ENCODE results near the gene JTB.

The JTB gene

DNA sequence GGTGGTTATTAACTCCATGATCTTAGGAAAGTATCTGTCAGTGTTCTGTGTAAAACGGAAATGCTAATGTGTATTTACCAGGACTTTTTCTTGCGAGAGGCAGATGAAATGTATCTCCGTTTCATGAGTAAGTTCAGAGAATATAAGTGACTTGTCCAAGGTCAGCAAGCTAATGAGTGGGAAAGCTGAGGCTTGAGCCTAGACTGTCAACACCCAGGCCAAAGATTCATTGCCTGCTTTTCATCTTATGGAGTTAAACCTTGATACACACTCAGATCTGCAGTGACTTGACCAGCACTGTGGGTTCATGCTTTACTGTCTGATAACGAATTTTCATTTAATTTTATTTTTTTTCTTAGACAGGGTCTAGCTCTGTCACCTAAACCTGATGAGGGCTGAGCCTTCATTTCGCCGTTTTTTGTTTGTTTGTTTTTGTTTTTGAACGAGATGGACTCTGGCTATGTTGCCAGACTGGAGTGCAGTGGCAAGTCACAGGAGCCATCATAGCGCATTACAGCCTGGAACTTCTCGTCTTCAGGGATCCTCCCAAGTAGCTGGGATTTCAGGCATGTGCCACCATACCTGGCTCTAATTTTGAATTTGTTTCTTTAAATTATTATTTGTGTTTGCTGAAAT is 918 bp upstream of the JTB start:
- no peak for DNase-seq

DNA sequence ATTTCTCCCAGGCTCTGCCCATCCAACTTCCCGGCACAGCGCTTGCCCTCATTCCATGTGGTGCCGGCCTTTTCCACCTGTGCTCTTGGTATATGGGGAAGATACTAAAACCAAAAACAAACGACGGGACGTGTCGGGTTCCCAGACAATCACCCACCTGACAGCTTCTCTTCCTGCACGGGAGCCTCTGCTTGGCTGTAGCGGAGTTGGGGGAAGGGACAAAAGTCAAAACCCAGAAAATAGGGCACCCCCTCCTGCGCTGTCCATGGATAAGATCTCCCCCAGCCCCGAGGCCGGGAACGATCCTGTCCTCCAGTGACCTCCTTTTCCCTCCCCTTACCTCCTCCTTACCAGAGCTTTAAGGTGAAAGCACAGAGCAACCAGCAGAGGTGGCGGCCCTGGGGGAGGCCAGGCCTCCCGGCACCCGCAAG is 640 bp downstream of the JTB start:
- no peak for DNase-seq

DNA sequence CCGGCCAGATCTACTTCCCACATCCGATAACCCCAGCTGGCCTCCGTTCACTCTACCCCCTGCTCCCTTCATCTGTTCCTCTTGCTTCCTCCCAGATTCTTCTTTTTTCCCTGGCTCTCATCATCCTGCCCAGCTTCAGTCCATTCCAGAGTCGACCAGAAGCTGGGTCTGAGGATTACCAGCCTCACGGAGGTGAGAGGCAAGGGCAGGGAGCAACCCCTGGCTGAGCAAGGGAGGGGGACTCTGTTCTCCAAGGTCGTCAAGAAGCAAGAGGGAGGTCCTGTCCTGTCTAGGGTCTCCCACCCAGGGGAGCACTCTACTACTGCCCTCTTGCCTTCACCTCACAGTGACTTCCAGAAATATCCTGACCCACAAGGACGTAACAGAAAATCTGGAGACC is 3.9 kb downstream of the JTB start:
- no peak for DNase-seq

DNA sequence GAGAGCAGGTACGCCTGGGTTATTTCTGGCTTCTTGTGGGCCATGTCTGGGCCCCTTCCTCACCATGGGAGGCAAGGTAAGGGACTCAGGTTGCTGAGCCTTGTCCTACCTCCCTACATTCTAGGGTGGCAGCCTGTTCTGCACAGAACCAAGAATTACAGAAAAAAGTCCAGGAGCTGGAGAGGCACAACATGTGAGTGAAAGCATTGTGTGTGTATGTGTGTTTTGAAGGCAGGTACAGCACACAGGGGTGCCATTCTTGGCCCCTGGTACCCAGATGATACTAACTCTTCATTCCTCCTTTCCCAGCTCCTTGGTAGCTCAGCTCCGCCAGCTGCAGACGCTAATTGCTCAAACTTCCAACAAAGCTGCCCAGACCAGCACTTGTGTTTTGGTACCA is 4.4 kb downstream of the JTB start:
- no peak for DNase-seq

DNA sequence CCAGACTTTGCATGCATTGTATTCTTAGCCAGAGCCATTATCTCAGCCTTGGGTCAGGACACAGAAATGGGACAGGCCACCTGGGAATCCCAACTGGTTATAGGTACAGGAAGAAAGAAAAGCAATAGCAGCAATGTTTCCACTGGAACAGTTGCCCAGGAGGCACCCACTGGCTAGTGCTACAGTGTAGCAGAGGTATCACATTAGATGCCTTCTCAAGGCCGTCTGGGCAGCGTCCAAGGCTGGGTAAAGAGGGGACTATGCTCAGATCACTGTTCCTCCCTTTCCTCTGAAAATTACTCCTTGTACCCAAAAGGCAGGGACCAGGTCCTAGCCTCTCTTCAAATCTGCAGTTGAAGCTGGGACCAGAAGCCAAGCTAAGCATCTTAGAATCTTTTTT is 7.1 kb downstream of the JTB start:
- no peak for DNase-seq

DNA sequence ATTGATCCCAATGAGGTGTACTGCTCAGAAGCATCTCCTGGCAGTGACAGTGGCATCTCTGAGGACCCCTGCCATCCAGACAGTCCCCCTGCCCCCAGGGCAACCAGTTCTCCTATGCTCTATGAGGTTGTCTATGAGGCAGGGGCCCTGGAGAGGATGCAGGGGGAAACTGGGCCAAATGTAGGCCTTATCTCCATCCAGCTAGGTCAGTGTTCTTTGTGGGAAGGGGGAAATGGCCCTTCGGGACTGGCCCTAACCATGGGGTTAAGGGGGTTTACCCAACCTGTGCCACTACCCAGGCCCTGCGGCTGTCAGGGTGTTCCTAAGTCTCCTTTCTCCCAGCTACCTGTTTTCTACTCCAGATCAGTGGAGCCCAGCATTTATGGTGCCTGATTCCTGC is 8.5 kb downstream of the JTB start:
- DNase-seq: no peak

DNA sequence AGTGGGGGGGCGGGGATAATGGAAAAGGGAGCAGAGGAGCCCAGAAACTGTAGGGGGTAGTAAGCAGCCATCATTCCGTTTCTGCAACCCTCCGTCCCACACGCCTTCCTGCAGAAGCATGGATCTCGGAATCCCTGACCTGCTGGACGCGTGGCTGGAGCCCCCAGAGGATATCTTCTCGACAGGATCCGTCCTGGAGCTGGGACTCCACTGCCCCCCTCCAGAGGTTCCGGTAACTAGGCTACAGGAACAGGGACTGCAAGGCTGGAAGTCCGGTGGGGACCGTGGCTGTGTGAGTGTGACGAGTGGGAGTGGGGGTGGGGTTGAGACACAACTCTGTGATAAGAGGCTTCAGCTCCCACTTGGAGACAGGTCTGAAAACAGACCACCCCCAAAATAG is 9.1 kb downstream of the JTB start:
- peak; percentile 55 for DNase-seq

DNA sequence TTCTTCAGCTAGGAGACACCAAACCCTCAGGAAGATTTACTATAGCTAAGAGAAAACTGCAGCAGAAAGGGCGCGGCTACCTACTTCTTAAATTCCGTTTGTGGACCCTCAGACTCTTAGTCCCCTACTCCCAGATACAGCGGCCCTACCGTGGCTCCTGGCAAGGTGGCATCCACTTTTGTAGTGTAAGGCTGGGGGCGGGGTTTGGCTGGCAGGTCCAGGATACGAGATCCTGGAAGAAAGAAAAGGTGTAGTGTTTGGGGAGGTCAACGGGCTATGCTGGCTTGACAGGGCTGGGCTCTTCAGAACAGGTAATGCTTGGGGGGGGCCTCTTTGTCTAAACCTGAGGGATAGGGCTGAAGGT is 9.5 kb downstream of the JTB start:
- DNase-seq: no peak

DNA sequence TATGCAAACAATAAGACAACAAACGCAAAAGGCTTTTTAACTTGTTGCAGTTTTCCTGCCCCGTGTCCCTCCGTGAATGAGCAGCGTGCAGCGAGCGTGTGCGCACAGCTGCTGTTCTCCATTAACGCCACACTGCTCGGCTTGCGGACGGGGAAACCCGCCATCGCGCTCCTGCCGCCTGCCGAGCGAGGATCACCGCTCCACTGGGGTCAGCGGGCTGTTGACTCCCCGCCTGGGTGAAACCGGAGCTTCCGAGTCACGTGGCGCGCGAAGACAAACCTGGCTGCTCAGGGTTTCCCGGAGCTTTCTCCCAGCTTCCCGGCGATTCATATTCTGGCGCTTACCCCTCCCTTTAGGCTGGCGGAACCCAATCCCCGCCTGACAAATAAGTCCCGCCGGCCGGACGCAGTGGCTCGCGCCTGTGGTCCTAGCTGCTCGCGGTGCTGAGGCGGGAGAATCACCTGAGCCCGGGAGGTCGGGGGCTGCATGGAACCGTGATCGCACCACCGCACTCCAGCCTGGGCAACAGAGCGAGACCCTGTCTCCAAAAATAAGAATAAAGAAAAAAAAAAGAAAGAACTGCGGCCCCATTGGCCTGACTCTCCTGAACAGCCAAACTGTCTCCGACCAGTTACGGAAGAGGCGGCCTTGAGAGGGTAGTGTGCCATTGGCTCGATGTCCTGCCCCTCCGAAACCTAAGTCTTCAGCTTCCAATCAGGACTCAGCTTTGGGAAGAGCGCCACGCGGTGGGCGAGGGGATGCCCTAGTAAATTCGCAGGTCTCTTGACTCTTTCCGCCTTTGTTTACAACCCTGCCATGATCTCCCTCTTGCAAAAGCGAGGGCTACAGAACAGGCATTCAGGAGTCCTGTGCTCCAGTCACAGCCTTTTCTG is 10.1 kb downstream of the JTB start, which contains the start of gene CREB3L4:
Gene CREB3L4, plus strand, starts transcription at position 796 of the 893 bp plus-strand sequence. CDS start 624 bp downstream, outside the sequence.
- DNase-seq: peak; percentile 100

DNA sequence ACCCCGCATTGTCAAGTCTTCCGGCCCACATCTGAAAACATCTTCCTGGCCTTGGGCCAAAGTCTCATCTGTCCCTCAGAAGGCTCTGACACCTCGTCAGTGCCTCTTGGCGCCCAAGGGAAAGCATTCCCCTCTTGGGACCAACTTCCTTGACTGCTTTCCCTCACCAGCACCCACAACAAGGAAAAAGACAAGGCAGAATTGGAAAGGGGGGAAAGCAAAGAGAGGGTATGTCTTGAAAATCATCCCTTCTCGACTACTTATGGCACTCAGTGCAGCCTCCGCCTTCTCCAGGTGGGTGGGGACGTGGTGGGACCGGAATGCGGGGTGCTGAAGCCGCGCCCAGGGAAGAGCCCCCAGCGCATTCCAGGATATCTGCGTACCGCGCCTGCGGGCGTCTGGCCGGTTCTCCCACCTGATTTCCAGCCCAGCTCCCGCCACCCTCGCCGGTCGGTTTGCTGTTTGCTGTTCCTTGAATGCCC is 13.6 kb downstream of the JTB start:
- DNase-seq: peak; percentile 51

DNA sequence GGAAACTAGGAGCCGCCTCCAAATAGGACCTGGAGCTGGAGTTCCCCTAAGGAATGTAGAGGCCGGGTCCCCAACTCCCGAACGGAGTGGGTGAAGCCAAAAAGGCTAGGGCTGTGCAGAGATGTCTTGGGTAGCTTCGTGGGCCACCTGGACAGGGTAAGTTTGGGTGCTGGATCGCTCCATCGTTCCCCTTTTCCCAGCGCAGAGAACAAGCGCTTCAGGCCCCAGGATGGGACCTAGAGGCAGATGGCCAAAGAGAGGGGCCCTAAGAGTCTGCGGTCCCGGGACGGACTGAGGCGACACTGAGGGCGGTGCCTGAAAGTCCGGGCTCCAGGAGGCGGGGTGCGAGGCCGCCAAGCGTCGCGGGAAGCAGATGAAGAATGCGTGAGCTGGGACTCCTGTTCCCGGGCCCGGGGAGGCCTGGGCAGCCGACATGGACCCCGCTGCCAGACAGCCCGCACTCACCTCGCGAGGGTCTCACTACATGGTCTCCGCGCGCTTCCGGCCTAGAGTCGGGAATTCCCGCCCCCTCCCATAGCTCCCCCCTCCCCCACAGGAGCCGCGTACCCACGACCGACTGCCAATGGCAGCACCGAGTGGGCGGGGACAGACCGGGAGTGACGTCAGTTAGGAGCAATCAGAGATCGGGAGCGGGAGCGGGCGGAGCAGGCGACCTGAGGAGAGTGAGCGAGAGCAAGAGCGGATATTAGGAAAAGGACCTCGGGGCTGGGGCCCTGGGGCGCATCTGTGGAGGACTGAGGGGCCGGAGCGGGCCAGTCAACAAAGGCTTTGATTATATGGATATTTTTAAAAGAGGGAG is 14.2 kb downstream of the JTB start, which contains the start of gene SLC39A1:
Gene SLC39A1, minus strand, starts transcription at position 508 of the 820 bp plus-strand sequence. CDS start 822 bp downstream, outside the sequence.
- DNase-seq: peak; percentile 99

DNA sequence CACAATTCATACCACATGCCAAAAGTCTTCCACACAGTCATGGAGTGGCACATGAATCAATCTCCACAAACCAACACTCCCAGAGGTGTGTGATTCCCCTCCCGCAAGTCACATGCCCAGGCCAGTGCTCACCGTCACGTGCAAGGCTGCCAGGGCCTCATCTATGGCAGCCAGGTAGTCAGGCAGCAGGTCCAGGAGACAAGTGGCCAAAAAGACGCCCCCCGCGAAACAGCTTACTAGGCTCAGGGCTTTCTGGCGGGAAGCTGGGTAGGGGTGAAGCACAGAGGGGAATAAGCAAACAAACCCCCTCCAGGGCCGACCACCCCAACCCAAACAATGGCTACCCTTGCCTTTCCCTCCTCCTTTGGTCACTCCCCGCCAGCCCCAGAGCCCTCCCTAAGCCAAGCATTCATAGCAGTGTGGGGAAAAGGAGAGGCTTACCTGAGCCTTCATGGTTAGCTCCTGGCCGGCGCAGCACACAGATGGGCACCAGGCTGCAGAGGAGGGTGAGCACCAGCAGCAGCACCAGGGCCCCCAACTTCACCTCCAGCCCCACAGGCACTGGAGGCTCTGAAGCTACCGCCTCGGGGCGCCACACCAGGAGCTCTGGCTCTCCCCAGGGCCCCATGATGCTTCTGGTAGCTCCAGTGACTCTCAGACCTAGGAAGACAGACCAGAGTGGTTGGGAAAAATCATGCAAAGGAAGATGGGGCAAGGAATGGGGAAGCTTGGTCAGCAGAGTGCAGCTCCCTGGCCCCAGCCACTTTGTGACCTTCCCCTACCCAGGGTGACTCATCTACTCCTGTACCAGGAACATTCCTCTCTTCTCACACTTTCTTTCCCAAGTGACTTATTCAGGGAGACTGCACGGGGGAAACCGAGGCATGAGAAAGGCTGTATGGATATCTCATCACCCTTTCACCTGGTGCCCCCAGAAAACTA is 15.1 kb downstream of the JTB start:
- no peak for DNase-seq

DNA sequence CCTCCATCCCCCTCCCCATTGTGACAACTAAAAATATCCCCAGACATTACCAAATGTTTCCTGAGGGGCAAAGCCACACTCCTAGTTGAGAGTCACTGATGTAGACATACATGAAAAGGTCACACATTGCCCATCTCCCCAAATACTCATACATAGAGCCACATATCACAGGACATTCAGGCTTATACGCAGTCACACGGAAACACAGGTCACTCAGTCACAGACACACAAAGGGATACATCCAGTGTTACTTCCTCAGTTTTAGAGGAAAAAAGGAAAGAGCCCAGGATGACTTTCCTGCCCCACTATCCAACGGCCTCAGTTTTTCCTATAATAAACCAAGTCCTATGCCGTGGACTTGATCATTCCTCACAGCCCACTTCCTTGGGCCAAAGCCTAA is 16.1 kb downstream of the JTB start:
- DNase-seq: no peak

DNA sequence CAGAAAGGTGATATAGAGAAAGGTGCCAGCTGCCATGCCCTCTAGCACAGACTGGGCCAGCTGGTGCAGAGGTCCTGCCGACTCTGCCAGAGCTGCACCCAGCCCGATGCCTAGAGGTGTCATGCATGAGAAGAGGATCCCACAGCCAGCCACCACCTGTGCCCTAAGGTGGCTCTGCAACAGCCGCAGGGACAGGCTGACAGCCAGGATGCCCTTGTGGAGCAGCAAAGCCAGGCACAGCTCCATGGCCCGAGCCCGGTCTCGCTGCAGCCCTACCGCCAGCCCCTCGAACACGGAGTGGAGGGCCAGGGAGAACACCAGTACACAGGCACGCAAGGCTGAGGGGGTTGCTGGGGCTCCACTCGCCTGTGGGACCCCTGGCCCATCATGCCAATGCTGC is 17.3 kb downstream of the JTB start:
- DNase-seq: no peak

DNA sequence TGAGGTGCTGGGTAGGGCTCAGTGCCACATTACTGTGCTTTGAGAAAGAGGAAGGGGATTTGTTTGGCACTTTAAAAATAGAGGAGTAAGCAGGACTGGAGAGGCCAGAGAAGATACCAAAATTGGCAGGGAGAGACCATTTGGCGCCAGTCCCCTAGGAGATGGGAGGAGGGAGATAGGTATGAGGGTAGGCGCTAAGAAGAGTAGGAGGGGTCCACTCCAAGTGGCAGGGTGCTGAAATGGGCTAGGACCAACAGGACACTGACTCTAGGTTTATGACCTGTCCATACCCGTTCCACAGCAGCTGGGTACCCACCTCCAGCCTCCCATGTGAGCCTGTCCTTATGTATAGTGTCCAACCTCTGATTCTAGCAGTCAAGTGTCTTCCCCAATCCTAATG is 18.0 kb downstream of the JTB start:
- no peak for DNase-seq

DNA sequence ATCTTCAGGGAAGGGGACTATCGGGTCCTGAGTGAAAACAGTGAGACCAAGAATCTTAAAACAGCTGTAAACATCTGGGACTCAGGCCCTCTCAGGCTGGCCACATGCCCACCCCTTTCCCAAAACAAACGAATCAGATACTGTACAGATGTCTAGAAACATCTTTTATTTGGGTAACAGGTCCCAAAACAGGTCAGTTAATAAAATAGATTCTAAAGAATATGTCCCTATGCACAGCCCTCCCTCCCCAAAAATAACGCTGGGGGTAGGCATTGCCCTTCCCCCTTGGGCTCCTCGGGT is 18.6 kb downstream of the JTB start:
- DNase-seq: no peak

DNA sequence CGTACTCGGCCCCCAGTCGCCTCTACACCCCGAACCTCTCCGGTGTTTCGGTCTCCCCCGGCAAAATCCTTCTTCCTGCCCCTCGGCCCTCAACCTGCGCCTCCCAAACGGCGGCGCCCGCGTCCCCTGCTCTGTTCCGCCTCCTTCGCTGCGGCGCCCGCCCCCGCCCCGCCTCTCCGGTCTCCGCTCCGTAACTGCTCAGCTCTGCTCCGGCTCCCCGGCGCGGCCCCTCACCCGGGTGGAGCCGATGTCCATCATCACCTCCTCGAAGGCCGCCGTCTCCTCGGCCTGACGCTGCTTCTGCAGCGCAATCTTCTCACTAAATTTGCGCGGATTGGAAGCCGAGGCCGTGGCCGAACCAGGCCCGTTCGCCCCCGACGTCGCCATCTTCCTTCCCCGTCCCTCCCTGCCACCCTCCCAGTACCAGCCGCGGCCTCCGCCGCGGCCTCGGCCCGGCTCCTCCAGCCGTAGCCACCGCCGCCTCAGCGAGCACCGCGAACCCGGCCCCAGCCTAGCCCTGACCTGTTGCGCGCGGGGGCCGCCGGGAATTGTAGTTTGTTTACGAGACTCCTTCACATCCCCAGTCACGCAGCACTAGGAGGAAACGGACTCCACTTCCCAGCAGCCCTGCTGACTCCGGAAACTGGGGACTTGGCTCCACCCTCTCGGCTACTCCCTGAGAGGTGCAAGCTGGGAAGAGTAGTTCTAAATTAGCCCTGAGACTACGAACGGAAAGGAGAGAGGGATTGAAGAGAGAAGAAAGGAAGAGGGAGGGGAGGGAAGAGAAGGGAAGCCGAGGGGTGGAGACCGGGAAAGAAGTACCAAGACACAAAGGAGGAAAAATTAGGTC is 19.1 kb downstream of the JTB start, which contains the start of gene CRTC2:
Gene CRTC2, minus strand, starts transcription at position 502 of the 850 bp plus-strand sequence. Its CDS starts 115 bp downstream, at position 387.
- peak; percentile 100 for DNase-seq

DNA sequence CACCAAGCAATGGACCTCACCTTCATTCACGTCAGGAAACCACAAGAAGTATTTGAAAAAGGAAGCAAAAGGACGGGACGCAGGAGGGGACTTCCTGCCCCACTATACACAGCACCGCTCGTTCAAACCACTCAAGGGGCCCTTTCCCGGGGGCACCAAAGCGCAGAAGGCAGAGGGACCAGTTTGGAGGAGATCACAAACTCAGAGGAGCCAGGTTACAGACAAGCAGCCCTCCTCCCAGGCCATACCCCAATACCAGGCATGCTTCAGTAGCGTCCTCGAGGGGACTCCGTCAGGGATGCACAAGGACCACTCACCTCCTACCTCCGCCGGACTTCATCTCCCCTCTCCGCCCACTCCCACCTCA is 19.7 kb downstream of the JTB start:
- DNase-seq: no peak

DNA sequence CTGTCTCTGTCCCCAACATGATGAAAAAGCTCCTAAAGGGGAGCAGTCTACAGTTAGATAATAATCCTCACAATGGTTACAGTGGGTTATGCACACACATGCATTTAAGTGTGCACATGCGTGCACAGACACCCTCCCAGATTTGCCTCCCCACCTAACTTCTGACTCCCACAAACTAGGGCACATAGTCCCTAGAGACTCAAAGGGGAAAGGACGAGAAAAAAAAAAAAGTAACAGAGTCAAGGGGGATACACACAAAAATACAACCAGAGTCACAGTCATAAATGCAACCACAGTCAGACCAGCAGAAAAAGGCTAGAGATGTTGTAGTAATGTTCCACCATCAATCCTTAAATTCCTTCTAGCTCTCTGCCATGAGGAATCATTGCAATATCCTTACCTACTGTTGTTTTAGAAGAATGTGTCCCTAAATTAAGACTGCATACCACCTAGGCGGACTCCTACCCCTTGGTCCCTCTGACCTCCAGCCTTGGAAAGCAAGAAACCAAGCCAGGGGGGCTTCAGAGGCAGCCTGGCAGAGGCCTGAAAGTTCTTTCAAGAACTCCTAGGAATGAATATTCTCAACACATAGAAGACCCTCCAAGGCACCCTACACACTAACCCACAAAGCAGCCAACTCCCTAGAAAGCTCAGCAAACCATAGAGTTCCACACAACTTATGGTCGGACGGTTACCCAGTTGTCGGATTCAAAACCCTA is 20.3 kb downstream of the JTB start:
- DNase-seq: no peak

DNA sequence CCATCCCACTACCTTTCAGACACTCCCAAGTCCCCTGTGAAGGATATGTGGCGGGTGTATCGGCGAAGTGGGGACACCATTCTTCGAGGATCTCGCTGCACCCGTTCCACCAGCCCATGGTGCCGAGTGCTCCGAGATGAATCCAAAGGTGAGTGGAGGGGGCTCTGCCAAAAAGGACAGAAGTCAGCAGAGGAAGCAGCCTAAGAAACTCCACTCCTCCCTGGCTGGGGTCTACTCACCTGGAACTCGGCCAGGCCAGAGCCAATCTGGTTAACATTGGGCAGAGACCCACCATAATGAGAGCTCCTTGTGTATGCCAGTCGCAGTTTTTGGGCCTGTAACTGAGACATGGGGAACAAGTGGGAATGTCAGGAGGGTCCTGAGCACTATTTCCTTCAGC is 22.6 kb downstream of the JTB start:
- no peak for DNase-seq

Data from NCI-H1092 treated with DMSO at 0.1 percent for 48 hours (cell line).